Measurements from ENCODE around the gene C10orf67.
"Not testable (repeated sequence)": the region's sequence is repeated elsewhere in the genome, so short reads cannot be mapped to it uniquely, and the experiment has no call there.

C10orf67 gene

DNA sequence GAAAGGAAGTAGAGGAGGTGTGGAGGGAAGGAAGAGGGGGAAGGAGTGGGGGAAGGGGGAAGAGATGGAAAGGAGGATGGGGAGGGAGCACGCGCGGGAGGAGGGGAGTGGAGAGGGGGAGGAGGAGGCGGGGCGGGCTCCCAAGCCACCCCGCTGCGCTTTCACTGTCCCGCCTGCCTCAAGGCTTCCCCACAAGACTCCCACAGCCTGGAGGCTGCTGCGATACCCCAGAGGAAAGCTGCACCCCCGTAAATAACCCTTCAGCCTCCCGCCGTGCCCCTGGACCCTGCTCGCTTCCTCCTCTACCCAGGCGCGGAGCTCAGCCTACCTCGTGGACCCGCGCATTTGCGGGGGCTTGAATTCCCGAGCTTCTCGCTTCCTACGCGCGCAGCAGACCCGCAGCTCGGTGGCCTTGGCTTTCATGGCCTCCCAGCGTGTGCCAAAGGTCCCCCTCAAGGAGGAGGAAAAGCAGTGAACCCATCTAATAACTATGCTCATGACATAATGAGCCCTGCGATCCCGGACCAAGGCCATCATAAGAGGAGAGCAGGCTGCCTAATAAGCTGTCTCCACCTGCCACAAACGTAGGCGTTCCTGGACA is at the start of gene C10orf67:
C10orf67 (minus strand) TSS at position 557 of the 601 bp plus-strand sequence; CDS start at position 534, 23 bp downstream.
- DNase-seq, result peak; percentile 60

DNA sequence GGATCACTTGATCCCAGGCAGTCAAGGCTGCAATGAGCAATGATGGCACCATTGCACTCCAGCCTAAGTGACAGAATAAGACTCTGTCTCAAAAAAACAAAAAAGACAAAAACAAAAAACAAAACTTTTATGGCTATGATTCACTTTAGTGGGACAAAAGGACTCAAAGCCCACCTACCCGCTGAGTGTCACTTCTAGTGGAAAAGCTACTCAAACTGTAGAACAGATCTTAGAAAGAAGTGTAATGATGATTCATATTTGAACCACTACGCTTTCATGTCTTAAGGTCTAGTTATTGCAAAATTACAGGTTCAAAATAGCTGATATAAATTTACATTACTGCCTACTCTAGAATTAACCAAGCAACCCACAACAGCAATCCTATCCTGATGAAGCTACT is 47.2 kb upstream of the C10orf67 start:
- DNase-seq, result no peak

DNA sequence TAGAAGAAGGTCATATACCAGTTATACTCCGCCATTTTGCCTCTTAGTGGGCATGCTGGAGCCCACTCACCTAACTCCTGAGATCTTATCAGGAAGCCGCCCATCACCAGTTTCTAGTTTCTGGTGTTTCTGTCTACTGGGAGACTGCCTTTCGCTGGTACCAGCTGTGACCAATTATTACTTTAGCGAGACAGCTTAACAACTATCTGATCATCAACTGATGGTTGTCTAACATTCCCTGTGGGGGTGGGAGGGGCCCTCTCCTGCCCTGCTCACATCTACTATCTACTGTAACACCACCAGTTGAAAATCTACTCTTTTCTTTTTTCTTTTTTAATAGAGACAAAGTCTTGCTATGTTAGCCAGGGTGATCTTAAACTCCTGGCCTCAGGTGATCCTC is 46.2 kb upstream of the C10orf67 start:
- no peak for DNase-seq

DNA sequence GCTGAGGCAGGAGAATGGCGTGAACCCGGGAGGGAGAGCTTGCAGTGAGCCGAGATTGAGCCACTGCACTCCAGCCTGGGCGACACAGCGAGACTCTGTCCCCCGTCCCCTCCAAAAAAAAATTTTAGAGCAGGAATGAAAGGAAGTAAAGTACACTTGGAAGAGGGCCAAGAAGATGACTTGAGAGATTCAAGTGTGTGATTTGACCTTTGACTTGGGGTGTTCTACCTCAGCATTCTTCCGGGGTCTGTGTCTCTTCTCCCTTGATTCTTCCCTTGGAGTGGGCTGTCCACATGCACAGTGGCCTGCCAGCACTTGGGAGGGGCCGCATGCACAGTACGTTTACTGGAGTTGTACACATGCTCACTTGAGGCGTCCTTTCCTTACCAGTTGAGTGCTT is 45.8 kb upstream of the C10orf67 start:
- DNase-seq, result not testable (repeated sequence)

DNA sequence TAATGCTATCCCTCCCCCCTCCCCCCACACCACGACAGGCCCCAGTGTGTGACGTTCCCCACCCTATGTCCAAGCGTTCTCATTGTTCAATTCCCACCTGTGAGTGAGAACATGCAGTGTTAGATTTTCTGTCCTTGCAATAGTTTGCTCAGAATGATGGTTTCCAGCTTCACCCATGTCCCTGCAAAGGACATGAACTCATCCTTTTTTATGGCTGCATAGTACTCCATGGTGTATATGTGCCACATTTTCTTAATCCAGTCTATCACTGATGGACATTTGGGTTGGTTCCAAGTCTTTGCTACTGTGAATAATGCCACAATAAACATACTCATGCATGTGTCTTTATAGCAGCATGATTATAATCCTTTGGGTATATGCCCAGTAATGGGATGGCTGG is 42.9 kb upstream of the C10orf67 start:
- not testable (repeated sequence) for DNase-seq

DNA sequence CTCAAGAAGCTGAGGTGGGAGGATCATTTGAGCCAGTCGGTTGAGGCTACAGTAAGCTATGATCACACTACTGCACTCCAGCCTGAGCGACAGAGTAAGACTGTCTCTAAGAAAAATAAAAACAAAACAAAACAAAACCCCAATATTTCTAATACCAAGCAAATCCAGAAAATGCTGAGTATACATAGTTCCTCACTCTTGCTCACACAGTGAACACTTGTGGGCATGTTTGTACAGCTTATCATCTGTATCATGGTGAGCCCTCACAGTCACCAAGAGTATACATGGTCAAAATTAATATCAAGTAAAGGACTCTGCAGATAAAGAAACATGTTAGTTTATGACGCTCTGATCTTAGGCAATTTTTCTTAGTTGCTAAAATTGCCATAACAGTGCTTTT is 41.5 kb upstream of the C10orf67 start:
- no peak for DNase-seq

DNA sequence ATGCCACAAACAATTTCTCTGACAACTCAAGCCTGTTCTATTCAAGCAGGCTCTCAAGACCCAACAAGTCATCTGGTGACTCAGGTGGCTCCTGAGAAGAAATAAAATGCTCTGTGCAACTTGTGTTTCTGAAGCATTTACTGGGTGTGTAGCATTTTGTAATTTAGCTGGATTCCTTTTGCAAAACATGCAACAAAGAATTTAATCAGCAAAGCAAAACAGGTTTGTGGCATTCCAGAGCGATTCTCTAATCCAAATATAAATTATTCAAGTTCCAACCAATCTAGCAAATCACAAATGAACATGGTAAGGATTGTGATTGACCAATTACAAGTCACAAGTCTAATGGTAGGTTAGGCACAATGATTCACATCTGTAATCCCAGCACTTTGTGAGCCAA is 39.8 kb upstream of the C10orf67 start:
- no peak for DNase-seq

DNA sequence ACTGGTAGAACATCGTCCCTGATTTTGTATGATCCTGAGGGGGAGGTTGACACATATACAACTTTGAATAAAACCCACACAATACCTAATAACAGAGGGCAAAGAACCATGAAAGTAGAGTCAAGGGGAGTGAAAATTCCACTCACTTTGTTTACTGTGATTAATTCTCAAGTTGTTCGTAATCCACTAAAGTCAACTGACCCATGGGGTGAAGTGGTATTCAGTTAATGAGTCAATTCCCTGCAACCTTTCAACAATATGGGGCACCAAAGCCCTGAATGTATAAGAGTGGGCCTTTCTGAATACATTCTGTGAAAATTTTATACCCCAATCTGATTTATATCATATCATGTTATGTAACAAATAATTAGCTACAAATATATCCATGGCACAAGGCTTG is 39.0 kb upstream of the C10orf67 start:
- no peak for DNase-seq

DNA sequence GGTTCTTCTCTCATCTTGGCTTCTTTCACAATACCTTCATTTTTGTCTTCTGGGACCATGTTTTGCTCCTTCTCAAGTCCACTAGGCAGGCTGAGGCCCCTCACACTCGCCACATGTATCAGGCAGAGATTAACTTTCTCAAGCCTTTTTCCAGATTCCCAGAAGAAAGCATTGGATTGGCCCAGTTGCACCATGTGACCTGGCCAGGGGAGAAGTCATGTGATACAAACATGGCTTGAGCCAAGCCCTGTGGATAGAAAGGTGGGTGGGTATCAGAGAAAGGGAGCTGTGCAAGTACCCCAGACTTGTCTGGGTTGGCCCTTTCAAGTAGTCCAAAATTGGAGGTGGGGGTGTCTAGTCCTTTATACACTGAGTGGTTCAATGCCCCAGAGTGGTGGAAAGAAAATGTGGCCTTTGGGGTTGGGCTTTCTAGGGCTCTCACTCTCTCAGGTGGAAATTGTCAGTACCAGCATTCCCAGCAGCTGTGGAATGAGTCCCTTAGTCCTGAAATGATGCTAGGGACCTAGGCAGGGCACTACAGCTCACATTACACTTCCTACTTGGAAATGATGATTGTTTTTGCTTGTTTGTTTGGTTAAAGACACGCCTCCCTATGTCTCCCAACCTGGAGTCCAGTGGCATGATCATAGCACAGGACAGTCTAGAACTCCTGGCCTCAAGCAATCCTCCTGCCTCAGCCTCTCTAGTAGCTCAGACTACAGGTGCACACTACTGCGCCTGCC is 36.9 kb upstream of the C10orf67 start:
- no peak for DNase-seq

DNA sequence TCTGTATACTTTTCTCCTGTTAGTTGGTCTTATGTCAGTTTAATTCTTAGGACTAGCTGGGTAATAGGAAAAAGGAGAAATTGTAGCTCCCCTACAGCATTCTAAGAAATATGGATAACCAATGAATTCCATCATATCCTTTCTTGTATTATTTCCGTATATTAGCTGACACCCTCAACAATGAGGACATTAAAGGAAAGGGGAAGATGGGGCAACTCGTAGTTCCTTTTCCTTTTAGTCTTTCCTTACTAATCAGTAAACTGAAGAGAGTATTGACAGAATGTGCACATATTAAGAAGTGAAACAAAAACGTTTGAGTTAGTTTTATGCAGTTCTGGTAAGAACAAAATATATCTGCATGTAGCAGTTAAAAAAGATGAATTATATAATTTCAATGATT is 35.1 kb upstream of the C10orf67 start:
- no peak for DNase-seq

DNA sequence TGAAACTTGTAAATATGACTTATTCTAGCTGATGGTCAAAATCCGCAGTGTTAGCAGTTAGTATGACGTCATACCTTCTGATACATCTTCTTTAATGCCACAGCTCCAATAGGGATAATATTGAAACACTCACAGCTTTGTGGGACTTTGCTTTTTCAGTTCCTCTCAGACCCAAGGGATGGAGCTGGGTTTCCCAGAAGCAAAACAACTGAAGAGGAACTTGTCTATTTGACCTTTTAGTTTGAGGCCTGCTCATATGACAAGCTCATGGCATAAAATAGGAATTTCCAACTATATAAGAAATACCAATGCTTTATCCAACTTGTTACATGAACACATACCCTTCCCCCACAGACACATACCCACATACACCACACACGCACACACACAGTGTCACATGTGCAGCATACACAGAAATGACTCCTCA is 31.6 kb upstream of the C10orf67 start:
- DNase-seq, result peak; percentile 22

DNA sequence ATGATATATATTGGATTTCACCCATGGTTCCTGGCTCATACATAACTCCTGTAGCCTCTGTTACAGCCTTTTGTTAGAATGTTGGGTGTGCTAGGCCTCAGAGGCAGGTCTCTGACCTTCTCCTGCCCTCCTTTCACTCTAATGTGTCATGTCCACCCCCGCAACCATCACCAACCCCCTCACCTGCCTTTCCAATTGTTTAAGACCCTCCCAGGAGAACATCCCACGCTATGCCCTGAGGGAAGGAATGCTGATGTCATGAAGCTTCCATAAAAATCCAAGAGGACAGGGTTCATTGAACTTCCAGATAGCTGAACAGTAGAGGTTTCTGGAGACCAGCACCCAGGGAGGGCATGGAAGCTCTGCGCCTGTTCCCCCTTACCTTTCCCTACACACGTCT is 30.8 kb upstream of the C10orf67 start:
- no peak for DNase-seq

DNA sequence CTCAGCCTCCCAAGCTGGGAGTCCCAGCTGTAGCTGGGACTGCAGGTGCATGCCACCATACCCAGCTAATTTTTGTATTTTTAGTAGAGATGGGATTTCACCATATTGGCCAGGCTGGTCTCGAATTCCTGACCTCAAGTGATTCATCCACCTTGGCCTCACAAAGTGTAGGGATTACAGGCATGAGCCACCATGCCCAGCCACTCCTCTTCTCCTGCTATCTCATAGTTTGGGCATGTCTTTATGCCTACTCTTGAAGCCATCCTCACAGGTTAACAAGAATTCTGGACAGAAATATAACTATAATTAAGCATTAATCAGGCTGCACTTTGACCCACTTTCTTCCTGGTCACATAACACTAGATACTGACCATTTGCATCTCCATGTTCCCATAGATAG is 28.6 kb upstream of the C10orf67 start:
- DNase-seq, result no peak

DNA sequence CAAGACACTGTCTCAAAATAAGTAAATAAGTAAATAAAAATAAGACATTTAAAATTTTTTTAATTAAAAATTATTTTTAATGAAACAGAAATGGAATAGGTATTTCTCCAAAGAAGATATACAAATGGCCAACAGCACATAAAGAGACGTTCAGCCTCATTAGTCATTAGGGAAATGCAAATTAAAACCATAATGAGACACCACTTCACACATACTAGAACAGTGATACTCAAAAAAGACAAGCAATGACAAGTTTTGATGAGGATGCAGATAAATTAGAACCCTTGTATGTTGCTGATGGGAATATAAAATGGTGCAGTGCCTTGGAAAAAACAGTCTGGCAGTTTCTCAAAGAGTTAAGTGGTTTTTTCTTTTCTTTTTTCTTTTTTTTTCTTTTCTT is 26.5 kb upstream of the C10orf67 start:
- no peak for DNase-seq

DNA sequence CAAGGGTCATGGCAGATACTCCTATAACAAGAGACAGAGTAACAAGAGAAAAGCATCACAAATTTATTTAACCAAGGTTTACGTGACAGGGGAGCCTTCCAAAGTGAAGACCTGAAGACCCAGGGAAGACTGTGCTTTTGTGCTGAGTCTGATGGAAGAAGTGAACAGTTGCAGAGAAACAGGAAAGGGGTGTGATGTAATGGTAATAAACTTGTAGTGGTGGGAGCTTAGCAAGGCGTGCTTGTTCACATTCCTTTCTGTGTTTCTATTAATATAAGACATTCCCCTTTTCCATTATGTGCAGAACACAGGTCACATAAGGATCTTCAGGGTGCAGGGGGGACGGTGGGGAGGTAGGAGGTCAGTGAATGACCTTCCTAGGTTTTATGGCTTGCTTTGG is 25.5 kb upstream of the C10orf67 start:
- DNase-seq, result no peak

DNA sequence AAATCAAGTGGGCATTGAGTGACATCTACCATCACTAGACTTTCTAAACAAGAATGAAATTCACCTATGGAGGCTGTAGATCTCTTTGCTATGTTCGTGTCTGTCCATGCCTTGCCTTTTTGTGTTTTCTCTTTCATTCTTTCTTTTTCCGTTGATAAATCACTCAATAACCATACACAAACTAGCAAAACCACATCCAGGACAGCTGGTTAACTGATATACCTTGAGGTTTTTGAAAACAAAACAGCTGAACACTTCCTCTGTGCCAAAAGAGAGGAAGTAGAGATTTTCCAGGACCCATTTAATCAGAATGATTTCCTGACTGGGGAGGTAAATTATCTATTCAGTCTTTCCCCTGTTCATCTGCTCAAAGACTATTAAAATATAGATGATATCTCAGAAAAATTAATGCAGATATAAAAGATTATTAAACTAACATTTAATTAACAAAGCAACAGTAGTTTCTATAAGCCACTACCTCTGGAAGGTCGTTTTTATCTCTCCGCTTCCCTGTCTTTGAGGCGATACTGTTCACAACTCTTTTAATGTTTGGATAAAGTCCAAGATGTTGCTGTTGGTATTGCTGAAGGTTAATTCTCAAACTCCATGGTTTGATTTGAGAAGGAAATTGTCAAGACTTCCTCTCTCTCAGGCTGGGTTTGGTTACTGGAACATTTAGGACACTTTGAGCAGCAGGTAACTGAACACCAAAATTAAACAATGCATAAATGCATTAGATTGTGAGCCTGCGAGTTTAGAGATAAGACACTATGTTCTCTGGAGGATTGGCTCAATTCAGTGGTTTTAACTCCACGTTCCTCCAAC is 24.4 kb upstream of the C10orf67 start:
- DNase-seq, result no peak

DNA sequence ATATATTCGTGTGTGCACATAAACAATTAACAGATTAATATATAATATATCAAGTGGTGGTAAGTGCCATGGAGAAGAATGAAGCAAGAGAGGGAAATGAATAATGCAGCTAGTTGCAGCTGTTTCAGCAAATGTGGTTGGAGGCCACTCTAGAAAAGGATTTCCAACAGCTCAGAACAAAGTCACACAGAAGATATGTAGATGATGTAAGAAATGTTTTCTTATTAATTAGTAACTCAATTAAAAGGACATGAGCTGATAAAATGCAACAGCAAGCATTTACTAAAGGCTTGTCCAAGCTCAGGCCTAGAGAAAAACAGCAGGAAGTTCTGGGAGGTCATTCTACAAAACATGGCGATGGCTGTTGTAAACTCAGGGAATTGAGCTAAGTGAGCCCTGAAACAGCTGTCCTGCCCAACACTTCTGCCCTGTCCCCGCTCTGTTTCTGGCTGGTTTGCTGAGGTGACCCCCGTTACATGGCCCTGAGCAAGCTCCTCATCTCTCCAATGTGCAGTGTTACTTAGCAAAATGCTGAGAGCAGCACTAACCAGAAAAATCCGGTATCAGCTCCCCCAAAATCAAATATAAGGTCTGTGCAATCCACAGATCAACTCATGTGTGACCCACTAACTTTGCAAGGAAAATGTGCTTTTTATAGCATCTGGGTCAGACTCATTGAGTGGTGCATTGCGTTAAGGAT is 23.4 kb upstream of the C10orf67 start:
- no peak for DNase-seq

DNA sequence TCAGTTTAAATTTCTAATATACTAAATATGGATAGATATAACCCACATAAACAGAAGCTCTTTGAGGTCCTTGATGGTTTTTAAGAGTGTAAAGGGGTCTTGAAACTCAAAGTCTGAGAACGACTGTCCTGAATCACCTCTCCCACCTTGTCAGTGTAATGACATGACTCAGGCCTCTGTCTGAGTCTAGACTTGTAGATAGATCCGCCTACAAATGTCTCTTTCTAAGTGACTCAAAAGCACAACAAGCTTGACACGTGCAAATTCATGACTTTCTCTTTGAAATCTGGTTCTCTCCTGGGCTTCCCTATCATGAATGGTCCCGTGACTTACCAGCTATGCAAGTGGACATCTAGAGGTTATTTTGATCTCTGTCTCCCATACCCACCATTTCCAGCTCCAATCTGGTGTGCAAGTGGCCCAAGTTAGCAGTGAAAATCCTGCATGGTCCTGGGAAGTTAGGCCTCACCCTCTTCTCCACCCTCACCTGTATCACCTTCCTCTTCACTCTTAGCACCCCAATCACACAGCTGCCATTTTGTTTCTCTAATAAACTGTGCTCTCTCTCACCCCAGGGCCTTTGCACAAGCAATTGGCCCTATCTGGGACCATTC is 20.9 kb upstream of the C10orf67 start:
- DNase-seq, result not testable (repeated sequence)

DNA sequence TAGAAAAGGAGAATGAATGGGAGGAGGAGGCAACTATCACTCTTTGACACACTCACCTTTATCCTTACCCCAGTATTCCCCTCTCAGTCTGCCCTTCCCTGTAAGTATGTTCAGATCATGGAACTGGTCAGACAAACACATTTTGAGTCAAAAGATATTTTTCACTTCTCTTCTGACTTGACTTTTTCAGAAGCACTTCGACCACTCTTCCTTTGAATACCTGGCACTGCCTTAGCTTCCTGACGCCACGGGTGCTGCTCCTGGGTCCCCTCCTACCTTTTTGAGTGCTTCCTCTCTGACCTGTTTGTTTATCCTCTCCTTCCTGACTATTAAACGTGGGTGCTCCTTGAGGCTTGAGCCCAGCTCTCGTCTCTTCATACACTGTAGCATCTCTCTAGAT is 19.8 kb upstream of the C10orf67 start:
- DNase-seq, result no peak

DNA sequence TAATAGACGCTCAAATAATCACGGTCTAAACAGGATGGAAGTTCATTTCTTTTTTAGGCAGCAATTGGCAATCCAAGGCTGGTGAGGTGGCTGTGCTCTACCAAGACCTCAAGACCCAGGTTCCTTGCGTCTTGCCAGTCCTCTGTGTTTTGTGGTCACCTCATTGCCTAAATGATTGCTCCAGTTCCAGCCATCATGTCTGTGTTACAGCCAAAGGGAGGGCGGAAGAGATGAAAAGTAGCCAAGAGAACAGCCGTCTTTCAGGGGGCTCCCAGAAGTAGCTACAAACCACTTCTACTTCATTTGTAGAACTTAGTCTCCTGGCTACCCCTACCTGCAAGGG is 19.2 kb upstream of the C10orf67 start:
- DNase-seq, result no peak

DNA sequence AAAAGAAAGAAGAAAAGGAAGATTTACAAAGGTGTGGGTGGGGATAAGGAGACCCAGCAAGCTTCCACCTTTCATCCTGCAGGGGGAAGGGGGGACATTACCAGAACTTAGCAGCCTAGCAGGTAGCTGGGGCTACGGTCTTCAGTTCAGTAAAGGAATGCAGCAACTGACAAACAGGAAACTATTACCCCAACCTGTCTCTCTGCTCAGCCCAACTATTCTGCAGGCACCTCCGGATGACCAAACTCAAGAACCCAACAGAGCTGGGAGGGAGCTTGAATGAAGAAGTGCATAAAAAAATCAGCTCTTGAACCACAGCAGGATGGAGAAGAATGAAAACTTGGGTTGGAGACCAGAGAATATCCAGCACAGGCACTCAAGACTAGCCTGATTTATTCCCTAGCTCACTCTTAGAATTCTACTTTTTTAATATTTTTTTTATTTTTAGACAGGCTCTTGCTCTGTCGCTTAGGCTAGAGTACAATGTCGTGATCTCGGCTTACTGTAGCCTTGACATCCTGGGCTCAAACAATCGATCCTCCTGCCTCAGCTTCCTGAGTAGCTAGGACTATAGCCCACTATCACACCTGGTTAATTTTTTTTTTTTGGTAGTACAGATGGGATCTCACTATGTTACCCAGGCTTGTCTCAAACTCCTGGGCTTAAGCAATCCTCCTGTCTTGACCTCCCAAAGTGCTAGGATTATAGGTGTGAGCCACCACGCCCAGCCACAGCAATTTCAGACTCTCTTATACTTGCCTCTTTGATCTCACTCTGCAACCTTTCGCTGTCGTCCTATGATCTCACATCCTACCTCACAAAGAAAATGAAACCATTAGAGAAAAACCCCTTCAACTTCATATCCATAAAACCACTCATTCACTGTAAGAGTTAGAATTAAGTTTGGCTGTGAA is 18.5 kb upstream of the C10orf67 start:
- no peak for DNase-seq
